OCI-LY1 (cell line): ENCODE measurements around the gene LRRK2.

Experiments
- H2AFZ ChIP-seq: fragments of 200-600 bp; sonication (generic), shearing (Covaris generic); 2 replicates; pipeline ENCODE4 v1.6.0; 2014; ENCODE audit warnings: antibody characterized with exemption, mild to moderate bottlenecking, low read length
- H3F3A ChIP-seq: fragments of 200-600 bp; sonication (generic), shearing (Covaris generic); 2 replicates; pipeline ENCODE4 v1.6.0; 2014; ENCODE audit warnings: mild to moderate bottlenecking, antibody characterized with exemption, low read length, moderate library complexity; ENCODE audit not compliant: insufficient read depth
- H3K27ac ChIP-seq: fragments of 200-600 bp; sonication (generic); 2 replicates; pipeline ENCODE4 v1.5.1; 2014; ENCODE audit warnings: low read length, mixed run types, mild to moderate bottlenecking, low read depth; ENCODE audit not compliant: poor library complexity, severe bottlenecking
- H3K27me3 ChIP-seq: fragments of 200-600 bp; sonication (generic); 2 replicates; pipeline ENCODE4 v1.6.0; 2014; ENCODE audit warnings: antibody characterized with exemption, mild to moderate bottlenecking, low read length, moderate library complexity; ENCODE audit not compliant: insufficient read depth
- H3K36me3 ChIP-seq: fragments of 200-600 bp; sonication (generic); 2 replicates; pipeline ENCODE4 v1.6.1; 2014; ENCODE audit warnings: mild to moderate bottlenecking, antibody characterized with exemption, low read length, moderate library complexity, mixed read lengths; ENCODE audit not compliant: insufficient read depth
- H3K4me1 ChIP-seq: fragments of 200-600 bp; sonication (generic); 2 replicates; pipeline ENCODE4 v1.5.1; 2014; ENCODE audit warnings: mild to moderate bottlenecking, low read length, moderate library complexity; ENCODE audit not compliant: insufficient read depth, severe bottlenecking
- H3K4me2 ChIP-seq: fragments of 200-600 bp; sonication (generic), shearing (Covaris generic); 2 replicates; pipeline ENCODE4 v1.6.1; 2014; ENCODE audit warnings: low read length
- H3K4me3 ChIP-seq: fragments of 200-600 bp; sonication (generic); 2 replicates; pipeline ENCODE4 v1.5.1; 2014; ENCODE audit warnings: low read length, low read depth, mild to moderate bottlenecking, mixed read lengths; ENCODE audit not compliant: poor library complexity, severe bottlenecking
- H3K79me2 ChIP-seq: fragments of 200-600 bp; shearing (Covaris generic); 2 replicates; pipeline ENCODE4 v1.6.1; 2016; ENCODE audit warnings: mixed run types, low read length, mixed read lengths; ENCODE audit not compliant: insufficient read depth
- H3K9ac ChIP-seq: fragments of 200-600 bp; sonication (generic), shearing (Covaris generic); 2 replicates; pipeline ENCODE4 v1.6.1; 2014; ENCODE audit warnings: mild to moderate bottlenecking, low read length, mixed read lengths
- H3K9me2 ChIP-seq: fragments of 200-600 bp; sonication (generic), shearing (Covaris generic); 2 replicates; pipeline ENCODE4 v1.6.1; 2014; ENCODE audit warnings: low read depth, mild to moderate bottlenecking, low read length, mixed read lengths
- H3K9me3 ChIP-seq: fragments of 200-600 bp; shearing (Covaris generic); 2 replicates; pipeline ENCODE4 v1.6.1; 2014; ENCODE audit warnings: low read length, mixed read lengths
- H4K20me1 ChIP-seq: fragments of 200-600 bp; sonication (generic), shearing (Covaris generic); 2 replicates; pipeline ENCODE4 v1.6.0; 2016; ENCODE audit warnings: mild to moderate bottlenecking, low read length; ENCODE audit not compliant: insufficient read depth
- EZH2 ChIP-seq: fragments of 200-600 bp; sonication (generic), shearing (Covaris generic); IDR thresholded peaks from 2 replicates; pipeline ENCODE4 v1.8.0; 2017; ENCODE audit warnings: borderline replicate concordance, mixed run types, mild to moderate bottlenecking, antibody characterized with exemption, low read length, moderate library complexity, mixed read lengths
- TF ChIP-seq, protein P1 (sequence below): fragments of 200-600 bp; sonication (generic), shearing (Covaris generic); IDR thresholded peaks from 2 replicates; pipeline ENCODE4 v1.5.1; 2017; ENCODE audit warnings: mild to moderate bottlenecking, antibody characterized with exemption, low read length, moderate library complexity, mixed read lengths

The LRRK2 gene

DNA sequence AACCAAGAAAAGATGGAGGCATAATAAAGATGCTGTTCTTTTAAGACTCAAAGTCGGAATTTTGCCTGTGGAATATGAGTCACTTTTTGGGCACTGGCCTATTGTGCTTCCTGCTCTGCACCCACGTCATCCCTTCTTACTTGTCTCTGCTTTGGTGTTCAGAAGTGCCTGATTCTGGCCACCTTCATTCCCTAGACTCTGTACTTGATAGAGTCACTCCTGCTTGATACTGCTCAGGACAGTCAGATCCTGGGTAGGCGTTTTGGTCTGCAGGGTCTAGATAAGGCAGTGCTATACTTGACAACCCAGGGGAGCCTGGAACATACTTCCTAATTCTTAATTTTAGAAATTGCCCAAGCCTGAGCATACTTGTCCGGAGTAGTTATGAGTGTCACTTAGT lies 1.9 kb downstream of the LRRK2 start:
- Histone ChIP-seq H3K4me3 (peak overlapping the region; percentile 67), H3K9me3 (no peaks in the 10 kb centered on the region)
- TF ChIP-seq, protein P1, sequence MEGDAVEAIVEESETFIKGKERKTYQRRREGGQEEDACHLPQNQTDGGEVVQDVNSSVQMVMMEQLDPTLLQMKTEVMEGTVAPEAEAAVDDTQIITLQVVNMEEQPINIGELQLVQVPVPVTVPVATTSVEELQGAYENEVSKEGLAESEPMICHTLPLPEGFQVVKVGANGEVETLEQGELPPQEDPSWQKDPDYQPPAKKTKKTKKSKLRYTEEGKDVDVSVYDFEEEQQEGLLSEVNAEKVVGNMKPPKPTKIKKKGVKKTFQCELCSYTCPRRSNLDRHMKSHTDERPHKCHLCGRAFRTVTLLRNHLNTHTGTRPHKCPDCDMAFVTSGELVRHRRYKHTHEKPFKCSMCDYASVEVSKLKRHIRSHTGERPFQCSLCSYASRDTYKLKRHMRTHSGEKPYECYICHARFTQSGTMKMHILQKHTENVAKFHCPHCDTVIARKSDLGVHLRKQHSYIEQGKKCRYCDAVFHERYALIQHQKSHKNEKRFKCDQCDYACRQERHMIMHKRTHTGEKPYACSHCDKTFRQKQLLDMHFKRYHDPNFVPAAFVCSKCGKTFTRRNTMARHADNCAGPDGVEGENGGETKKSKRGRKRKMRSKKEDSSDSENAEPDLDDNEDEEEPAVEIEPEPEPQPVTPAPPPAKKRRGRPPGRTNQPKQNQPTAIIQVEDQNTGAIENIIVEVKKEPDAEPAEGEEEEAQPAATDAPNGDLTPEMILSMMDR: no peak
- no peak for TF ChIP-seq EZH2

GRCh38 chr12:40227447-40227846 lies 2.6 kb downstream of the LRRK2 start:
- Histone ChIP-seq H3K27ac (no peak overlapping the region), H3K9me2 (no peaks in the 10 kb centered on the region), H2AFZ (no peak overlapping the region), H3K9me3 (no peaks in the 10 kb centered on the region), H3K4me2 (no peak overlapping the region), H3K79me2 (no peaks in the 10 kb centered on the region), H4K20me1 (no peaks in the 10 kb centered on the region), H3F3A (0 out of 2 replicates have a peak, but pooled peaks cover 11% of the 10 kb centered on the region), H3K27me3 (no peaks in the 10 kb centered on the region), H3K36me3 (no peaks in the 10 kb centered on the region; the same call in 1 of the 2 replicates), H3K4me1 (peaks cover 73% of the 10 kb centered on the region), H3K4me3 (no peak overlapping the region), H3K9ac (no peak overlapping the region)
- TF ChIP-seq, protein P1: no peak
- no peak for TF ChIP-seq EZH2

More for the DNA sequence above, 1.9 kb downstream of the LRRK2 start:
- Histone ChIP-seq H3K27me3 (no peaks in the 10 kb centered on the region), H3K9me2 (no peaks in the 10 kb centered on the region), H3K27ac (peak overlapping the region; percentile 86), H3K79me2 (no peaks in the 10 kb centered on the region), H3K36me3 (no peaks in the 10 kb centered on the region; the same call in 1 of the 2 replicates), H3K4me2 (peak overlapping the region; percentile 74), H3K4me1 (peaks cover 66% of the 10 kb centered on the region), H3K9ac (peak overlapping the region; percentile 42; the same call in 1 of the 2 replicates), H2AFZ (no peak overlapping the region), H4K20me1 (no peaks in the 10 kb centered on the region), H3F3A (peaks cover 13% of the 10 kb centered on the region; the same call in 1 of the 2 replicates)

- Histone ChIP-seq H4K20me1 (no peaks in the 10 kb centered on the region), H3K4me3 (no peak overlapping the region), H3K36me3 (no peaks in the 10 kb centered on the region; the same call in 1 of the 2 replicates), H3K4me2 (peak overlapping the region; percentile 57), H3K79me2 (no peaks in the 10 kb centered on the region), H3K9me2 (no peaks in the 10 kb centered on the region), H3F3A (0 out of 2 replicates have a peak, but pooled peaks cover 5% of the 10 kb centered on the region), H3K27ac (peak overlapping the region; percentile 42), H3K9me3 (no peaks in the 10 kb centered on the region), H3K9ac (no peak overlapping the region), H3K4me1 (peaks cover 75% of the 10 kb centered on the region), H2AFZ (no peak overlapping the region), H3K27me3 (no peaks in the 10 kb centered on the region)
- TF ChIP-seq, protein P1: no peak
- no peak for TF ChIP-seq EZH2
These were observed 3.9 kb downstream of the LRRK2 start for GRCh38 chr12:40228727-40229126.
